ENCODE data around the gene AP3S2. TPM values are rescaled to one million over a fixed set of nuclear protein-coding genes. Genes with fewer than 3 reads are reported as not detected.
A peak's percentile ranks its signal among the peaks of the same experiment; 100 is the strongest.

Gene AP3S2
- total and polyA plus RNA-seq, 2 of the 13 experiments (the other 11 are each of a cell fraction or from before 2014, with no cell fraction given) = 17.6 to 44.4 TPM

GRCh38 chr15:89893696-89894447 is at the start of gene AP3S2 (continued):
- TF ChIP-seq ZHX2 (IDR thresholded peaks at IDR 0.05; ENCODE audit: low read depth) (peak; percentile 87; the same call in 1 of the 2 replicates), ZHX2 (CRISPR knock-in tag; IDR thresholded peaks at IDR 0.05; ENCODE audit: borderline replicate concordance) (no peak; the same call in 1 of the 2 replicates), ZNF280B (CRISPR knock-in tag; IDR thresholded peaks at IDR 0.05; ENCODE audit: borderline replicate concordance) (peak; percentile 91), MYC (CRISPR knock-in tag; IDR thresholded peaks at IDR 0.05; ENCODE audit: borderline replicate concordance) (peak; percentile 92), KAT2B (IDR thresholded peaks at IDR 0.05; ENCODE audit: borderline replicate concordance, low read depth, low read length) (no peak), ELF4 (CRISPR knock-in tag; IDR thresholded peaks at IDR 0.05; ENCODE audit: borderline replicate concordance) (no peak), MAFF (IDR thresholded peaks at IDR 0.05; ENCODE audit: low read depth, low read length) (no peak), HOXA5 (CRISPR knock-in tag; IDR thresholded peaks at IDR 0.05) (peak; percentile 96), PHF21A (CRISPR knock-in tag; IDR thresholded peaks at IDR 0.05) (peak; percentile 94), KDM6A (CRISPR knock-in tag; IDR thresholded peaks at IDR 0.05; ENCODE audit: low read depth) (0 out of 2 replicates have a peak, but pooled peaks have one; percentile 18), NR0B2 (CRISPR knock-in tag; IDR thresholded peaks at IDR 0.05) (peak; percentile 80; the same call in 1 of the 2 replicates), ZNF644 (CRISPR knock-in tag; IDR thresholded peaks at IDR 0.05; ENCODE audit: low read depth) (peak; percentile 72), DPF2 (CRISPR knock-in tag; IDR thresholded peaks at IDR 0.05; ENCODE audit: borderline replicate concordance, low read depth) (no peak), BRCA1 (CRISPR knock-in tag; IDR thresholded peaks at IDR 0.05) (0 out of 2 replicates have a peak, but pooled peaks have one; percentile 47), HMGXB3 (CRISPR knock-in tag; IDR thresholded peaks at IDR 0.05; ENCODE audit: borderline replicate concordance) (peak; percentile 91), ZNF772 (CRISPR knock-in tag; IDR thresholded peaks at IDR 0.05) (peak; percentile 74), ZNF12 (CRISPR knock-in tag; IDR thresholded peaks at IDR 0.05) (peak; percentile 23; the same call in 1 of the 2 replicates)

Measured in HepG2 (cell line).